Ishikawa (cell line): Measurements from ENCODE around the gene PCDH9.

Source experiments
- EP300 ChIP-seq: IDR thresholded peaks from 2 replicates; pipeline ENCODE4 v1.6.1; 2012; ENCODE audit warnings: borderline replicate concordance
- TEAD4 ChIP-seq: IDR thresholded peaks from 2 replicates; pipeline ENCODE4 v1.6.1; 2012
- TF ChIP-seq, protein P1 (sequence below): IDR thresholded peaks from 2 replicates; pipeline ENCODE4 v1.6.1; 2012; ENCODE audit warnings: low read depth, mild to moderate bottlenecking

DNA sequence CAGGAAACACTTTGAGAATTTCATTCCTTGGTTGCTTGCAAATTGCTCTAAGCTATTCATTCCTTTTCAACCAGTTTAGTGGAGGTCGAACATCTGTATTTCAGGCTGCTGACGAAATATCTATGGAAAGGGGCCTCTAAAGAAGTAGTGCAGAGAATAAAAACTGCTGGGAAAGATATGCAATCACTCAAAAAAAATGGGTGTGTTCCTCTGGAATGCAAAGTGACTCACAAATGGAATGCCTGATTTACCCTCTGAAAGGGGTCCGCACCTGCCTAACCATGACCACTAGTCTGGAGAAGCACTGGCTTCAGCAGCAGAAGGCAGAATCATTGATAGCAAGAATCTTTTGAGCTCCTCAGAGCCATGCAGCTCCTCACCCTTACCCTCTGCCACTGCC, 129.4 kb downstream of the PCDH9 start:
- TF ChIP-seq, protein P1, sequence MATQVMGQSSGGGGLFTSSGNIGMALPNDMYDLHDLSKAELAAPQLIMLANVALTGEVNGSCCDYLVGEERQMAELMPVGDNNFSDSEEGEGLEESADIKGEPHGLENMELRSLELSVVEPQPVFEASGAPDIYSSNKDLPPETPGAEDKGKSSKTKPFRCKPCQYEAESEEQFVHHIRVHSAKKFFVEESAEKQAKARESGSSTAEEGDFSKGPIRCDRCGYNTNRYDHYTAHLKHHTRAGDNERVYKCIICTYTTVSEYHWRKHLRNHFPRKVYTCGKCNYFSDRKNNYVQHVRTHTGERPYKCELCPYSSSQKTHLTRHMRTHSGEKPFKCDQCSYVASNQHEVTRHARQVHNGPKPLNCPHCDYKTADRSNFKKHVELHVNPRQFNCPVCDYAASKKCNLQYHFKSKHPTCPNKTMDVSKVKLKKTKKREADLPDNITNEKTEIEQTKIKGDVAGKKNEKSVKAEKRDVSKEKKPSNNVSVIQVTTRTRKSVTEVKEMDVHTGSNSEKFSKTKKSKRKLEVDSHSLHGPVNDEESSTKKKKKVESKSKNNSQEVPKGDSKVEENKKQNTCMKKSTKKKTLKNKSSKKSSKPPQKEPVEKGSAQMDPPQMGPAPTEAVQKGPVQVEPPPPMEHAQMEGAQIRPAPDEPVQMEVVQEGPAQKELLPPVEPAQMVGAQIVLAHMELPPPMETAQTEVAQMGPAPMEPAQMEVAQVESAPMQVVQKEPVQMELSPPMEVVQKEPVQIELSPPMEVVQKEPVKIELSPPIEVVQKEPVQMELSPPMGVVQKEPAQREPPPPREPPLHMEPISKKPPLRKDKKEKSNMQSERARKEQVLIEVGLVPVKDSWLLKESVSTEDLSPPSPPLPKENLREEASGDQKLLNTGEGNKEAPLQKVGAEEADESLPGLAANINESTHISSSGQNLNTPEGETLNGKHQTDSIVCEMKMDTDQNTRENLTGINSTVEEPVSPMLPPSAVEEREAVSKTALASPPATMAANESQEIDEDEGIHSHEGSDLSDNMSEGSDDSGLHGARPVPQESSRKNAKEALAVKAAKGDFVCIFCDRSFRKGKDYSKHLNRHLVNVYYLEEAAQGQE: no peak
- TF ChIP-seq EP300: peak; percentile 92
- TF ChIP-seq TEAD4: peak; percentile 96
